Skin epidermis (tissue), 12 donors: ENCODE data around the gene ABCF3.

Source experiments
- H3K27ac ChIP-seq, 21 experiments: fragments of 200-600 bp; sonication (generic) in 11 of 21; one replicate each; pipeline ENCODE4 v1.5.0; 2020; ENCODE audit warnings: mild to moderate bottlenecking in 3 of 21, inconsistent platforms in 2 of 21, moderate library complexity in 2 of 21
- H3K4me3 ChIP-seq, 7 experiments: fragments of 200-600 bp; sonication (generic) in 2 of 7; one replicate each; pipeline ENCODE4 v1.5.0; 2020; ENCODE audit warnings: inconsistent platforms in 2 of 7, mild to moderate bottlenecking in 2 of 7, moderate library complexity in 1 of 7

Gene ABCF3

DNA sequence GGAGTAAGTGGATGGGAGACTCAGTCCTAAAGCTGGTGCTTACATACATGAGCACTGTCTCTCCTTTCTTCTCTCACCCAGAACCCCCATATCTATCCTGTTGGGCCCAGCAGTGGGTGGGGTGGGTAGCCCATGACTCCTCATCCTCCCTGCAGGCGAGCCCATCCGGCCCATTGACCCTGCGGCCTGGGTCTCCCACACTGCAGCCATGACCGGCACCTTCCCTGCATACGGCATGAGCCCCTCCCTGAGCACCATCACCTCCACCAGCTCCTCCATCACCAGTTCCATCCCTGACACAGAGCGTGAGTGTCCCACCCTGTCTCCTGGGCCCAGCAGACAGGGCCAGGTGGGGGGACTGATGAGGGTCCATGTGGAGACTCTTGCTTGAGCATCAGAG, 19.3 kb upstream of the ABCF3 start:
- H3K4me3 ChIP-seq, result no peak overlapping the region
- H3K27ac ChIP-seq, result no peak overlapping the region

DNA sequence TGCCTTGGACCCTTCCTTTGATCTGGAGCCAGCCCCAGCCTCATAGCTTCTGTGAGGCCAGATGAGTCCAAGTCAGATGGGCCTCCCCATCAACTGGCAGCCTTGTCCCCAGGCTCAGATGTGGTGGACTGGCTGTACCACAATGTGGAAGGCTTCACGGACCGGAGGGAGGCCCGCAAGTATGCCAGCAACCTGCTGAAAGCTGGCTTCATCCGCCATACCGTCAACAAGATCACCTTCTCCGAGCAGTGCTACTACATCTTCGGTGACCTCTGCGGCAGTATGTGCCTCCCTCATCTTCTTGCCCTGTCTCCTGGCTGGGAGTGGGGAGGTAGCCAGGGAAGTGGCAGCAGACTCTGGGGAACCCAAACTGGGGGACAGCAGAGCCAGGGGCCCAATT, 18.2 kb upstream of the ABCF3 start:
- H3K27ac ChIP-seq, result peak overlapping the region in 2 of 21 experiments; percentile 14 to 39

DNA sequence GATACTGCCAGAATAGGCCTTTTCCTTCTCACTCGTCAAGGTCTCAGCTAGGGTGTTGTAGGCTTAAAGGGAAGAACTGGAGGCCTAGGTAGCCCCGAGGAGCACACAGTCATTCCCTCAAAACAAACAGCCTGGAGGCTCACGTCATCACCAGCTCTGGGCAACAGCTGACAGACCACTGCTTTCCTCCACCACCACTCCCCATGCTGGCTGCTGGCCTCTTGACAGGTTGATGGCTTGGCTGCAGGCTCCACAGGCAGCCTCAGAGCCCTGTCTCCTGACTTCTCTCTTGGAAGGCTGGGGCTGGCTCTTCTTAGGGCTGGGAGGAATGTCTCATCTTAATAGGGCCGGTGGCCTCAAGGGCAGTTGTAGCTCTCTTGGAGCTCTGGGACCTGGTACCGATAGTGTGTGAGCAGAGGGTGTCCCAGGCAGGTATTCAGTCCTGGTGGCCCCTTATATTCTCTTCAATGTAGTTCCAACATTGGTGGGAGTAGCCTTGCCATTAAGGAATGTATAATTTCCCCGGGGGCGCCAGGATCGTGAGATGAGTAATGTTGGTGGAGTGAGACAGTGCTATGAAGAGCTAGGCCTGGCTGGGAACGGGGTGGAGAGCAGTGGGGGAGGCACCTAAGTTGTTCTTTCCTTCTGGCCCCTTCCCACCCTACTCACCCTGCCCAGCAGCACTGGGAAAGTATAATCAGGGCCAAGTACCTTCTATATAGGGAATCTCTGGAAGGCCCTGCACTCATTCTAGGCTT, 17.5 kb upstream of the ABCF3 start:
- H3K4me3 ChIP-seq, result no peak overlapping the region
- peak overlapping the region in 3 of 21 experiments; percentile 10 to 39 (median 31) for H3K27ac ChIP-seq

More for the DNA sequence above, 18.2 kb upstream of the ABCF3 start:
- H3K4me3 ChIP-seq, result no peak overlapping the region

DNA sequence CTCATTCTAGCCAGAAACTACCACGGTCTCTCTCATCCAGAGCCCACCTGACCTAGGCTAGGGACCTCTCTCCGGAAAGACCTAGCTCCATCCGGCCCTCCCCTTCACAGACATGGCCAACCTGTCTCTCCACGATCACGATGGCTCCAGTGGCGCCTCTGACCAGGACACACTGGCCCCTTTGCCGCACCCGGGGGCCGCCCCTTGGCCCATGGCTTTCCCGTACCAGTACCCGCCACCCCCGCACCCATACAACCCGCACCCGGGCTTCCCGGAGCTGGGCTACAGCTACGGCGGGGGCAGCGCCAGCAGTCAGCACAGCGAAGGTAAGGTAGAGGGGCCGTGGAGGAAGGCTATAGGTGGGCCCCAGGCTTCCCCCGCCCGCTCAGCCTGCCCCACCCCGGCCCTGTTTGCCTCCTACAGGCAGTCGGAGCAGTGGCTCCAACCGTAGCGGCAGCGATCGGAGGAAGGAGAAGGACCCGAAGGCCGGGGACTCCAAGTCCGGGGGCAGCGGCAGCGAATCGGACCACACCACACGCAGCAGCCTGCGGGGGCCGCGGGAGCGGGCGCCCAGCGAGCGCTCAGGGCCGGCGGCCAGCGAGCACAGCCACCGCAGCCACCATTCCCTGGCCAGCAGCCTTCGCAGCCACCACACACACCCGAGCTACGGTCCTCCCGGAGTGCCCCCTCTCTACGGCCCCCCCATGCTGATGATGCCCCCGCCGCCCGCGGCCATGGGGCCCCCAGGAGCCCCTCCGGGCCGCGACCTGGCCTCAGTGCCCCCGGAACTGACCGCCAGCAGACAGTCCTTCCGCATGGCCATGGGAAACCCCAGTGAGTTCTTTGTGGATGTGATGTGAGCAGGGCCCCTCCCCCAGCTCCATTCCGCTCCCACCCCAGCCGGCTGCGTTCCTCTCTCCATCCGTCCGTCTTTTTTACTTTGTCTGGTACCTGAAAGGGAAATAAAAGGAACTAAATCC, 15.8 kb upstream of the ABCF3 start:
- Histone ChIP-seq H3K27ac (no peak overlapping the region), H3K4me3 (no peak overlapping the region)

- peak overlapping the region in 2 of 21 experiments; percentile 34 to 50 for H3K27ac ChIP-seq
- no peak overlapping the region for H3K4me3 ChIP-seq
Observed at GRCh38 chr3:184171562-184171961, 14.4 kb upstream of the ABCF3 start.

- Histone ChIP-seq H3K27ac (peak overlapping the region in 2 of 21 experiments; percentile 2 to 34), H3K4me3 (no peak overlapping the region)
Observed at GRCh38 chr3:184172681-184173373, 13.2 kb upstream of the ABCF3 start.

DNA sequence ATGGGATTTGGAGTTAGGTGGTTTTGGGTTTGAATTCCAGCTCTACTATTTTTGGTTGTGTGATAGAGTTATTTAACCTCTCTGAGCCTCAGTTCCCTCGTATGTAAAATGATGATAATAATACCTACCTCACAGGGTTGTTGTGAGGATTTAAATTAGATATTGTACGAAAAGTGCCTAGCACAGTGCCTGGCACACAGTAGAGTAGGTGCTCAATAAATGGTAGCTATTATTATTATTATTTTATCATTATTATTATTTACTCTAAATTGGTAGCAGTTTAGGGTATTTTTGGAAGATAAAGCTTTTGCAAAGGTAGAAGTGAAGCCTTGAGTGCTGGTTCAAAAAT, 12.7 kb upstream of the ABCF3 start:
- H3K4me3 ChIP-seq, result no peak overlapping the region
- H3K27ac ChIP-seq, result peak overlapping the region in 7 of 21 experiments; percentile 8 to 68 (median 35)

DNA sequence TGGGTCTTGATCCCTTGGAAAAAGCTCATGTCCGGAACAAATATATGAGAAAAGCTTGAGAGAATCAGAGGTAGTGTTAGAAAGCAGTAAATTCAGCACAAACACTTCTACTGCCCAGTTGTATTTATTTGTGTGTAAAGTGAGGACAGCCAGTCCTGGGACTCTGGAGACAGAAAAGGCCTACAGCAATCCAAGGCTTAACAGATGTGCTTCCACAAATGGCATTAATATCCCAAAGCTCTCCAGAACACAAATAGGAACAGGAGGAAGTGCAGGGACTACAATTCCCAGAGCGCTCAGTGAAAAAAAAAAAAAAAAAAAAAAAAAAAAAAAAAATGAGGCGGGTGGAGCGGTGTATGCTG, 11.7 kb upstream of the ABCF3 start:
- H3K4me3 ChIP-seq, result peak overlapping the region in 1 of 7 experiments; percentile 94

DNA sequence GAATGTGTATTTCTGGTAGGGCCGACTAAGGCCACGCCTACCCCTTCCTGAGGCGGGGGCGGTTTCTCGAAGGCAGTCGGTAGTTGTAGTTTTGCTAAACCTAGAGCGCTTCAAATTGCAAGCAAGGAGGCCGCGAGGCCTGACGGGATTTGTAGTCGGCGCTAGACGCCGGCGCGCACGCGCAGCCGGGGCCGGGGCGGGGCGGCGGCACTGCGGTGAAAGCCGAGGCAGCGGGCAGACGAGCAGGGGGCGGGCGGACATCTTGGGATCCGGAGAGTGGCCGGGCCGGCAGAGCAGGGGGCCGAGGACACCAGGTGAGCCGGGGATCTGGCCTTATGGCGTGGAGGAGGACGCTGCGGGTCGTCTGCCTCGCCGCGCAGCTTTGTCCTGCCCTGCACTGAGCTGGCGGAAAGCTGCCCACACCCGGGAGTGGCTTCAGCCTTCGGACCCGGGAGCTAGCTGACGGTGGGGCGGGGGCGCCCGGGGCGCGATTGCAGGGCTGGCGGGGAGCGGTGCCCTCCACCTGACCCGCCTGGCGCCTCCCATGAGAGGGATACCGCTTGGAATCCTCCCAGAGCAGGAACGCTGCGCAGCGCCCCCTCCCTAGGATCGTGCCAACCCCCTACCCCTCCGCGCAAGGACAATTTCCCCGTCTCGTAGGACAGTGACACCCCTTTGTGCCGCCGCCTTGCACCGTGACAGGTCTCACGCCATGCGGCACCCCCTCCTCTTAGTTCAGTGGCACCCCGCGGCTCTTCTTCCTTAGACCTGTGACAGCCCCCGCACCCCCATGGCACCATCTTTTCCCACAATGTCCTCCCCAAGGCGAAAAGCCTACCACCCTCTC, 11.1 kb upstream of the ABCF3 start, which contains the start of gene AP2M1:
Gene AP2M1, plus strand, starts transcription at position 210 of the 847 bp plus-strand sequence. CDS start 2,139 bp downstream, outside the sequence.
- H3K4me3 ChIP-seq, result peak within 1 kb of the TSS; percentile 72 to 100 (median 94)
- peak within 1 kb of the TSS; percentile 62 to 98 (median 96) for H3K27ac ChIP-seq

More for the DNA sequence above, 11.7 kb upstream of the ABCF3 start:
- H3K27ac ChIP-seq, result peak overlapping the region in 13 of 21 experiments; percentile 6 to 98 (median 47)

GRCh38 chr3:184175506-184175905, 10.5 kb upstream of the ABCF3 start:
- Histone ChIP-seq H3K4me3 (peak overlapping the region; percentile 72 to 100 (median 94)), H3K27ac (peak overlapping the region; percentile 62 to 98 (median 96))

DNA sequence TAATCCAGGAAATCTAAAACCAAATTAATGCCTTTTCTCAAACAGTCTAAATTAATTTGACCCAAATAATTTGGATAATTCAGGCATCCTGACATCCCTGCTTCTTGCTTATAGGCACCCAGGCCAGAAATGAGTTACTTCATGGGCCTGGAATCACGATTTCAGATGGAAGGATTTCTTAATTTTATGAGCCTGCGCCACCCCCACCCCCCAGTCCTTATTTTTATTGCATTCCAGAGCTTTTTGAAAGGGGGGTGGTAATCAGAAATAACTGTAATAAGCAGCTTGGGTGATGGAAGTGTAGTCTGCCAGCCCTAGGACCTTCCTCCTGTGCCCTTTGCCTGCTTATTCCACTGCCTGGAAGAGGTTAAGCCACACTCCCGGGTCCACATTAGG, 10.0 kb upstream of the ABCF3 start:
- Histone ChIP-seq H3K27ac (peak overlapping the region in 20 of 21 experiments; percentile 59 to 98 (median 96)), H3K4me3 (peak overlapping the region; percentile 72 to 100 (median 94))

- Histone ChIP-seq H3K4me3 (peak overlapping the region; percentile 72 to 100 (median 94)), H3K27ac (peak overlapping the region in 20 of 21 experiments; percentile 59 to 98 (median 96))
Observed at GRCh38 chr3:184176377-184177330, 9.3 kb upstream of the ABCF3 start.

- Histone ChIP-seq H3K27ac (peak overlapping the region in 20 of 21 experiments; percentile 46 to 98 (median 94)), H3K4me3 (peak overlapping the region in 2 of 7 experiments; percentile 72 to 94)
Observed at GRCh38 chr3:184177331-184177731, 8.7 kb upstream of the ABCF3 start.

GRCh38 chr3:184177767-184178306, 8.2 kb upstream of the ABCF3 start:
- Histone ChIP-seq H3K4me3 (no peak overlapping the region), H3K27ac (peak overlapping the region in 10 of 21 experiments; percentile 15 to 98 (median 95))

- Histone ChIP-seq H3K4me3 (no peak overlapping the region), H3K27ac (peak overlapping the region in 2 of 21 experiments; percentile 15 to 29)
Observed at GRCh38 chr3:184178521-184179138, 7.4 kb upstream of the ABCF3 start.

GRCh38 chr3:184180165-184180564, 5.8 kb upstream of the ABCF3 start:
- no peak overlapping the region for H3K27ac ChIP-seq

GRCh38 chr3:184181596-184181995, 4.4 kb upstream of the ABCF3 start:
- Histone ChIP-seq H3K4me3 (no peak overlapping the region), H3K27ac (no peak overlapping the region)

More at GRCh38 chr3:184180165-184180564, 5.8 kb upstream of the ABCF3 start:
- no peak overlapping the region for H3K4me3 ChIP-seq
